HG02970 (cell line): ENCODE measurements around the gene RER1.

Experiments used
- ATAC-seq: cut with Tn5 transposase; IDR thresholded peaks from one replicate; pipeline ENCODE4 v1.9.1; 2021; ENCODE audit warnings: mild to moderate bottlenecking, moderate library complexity, moderate number of reproducible peaks; ENCODE audit not compliant: unreplicated experiment, low FRiP score

Gene RER1

DNA sequence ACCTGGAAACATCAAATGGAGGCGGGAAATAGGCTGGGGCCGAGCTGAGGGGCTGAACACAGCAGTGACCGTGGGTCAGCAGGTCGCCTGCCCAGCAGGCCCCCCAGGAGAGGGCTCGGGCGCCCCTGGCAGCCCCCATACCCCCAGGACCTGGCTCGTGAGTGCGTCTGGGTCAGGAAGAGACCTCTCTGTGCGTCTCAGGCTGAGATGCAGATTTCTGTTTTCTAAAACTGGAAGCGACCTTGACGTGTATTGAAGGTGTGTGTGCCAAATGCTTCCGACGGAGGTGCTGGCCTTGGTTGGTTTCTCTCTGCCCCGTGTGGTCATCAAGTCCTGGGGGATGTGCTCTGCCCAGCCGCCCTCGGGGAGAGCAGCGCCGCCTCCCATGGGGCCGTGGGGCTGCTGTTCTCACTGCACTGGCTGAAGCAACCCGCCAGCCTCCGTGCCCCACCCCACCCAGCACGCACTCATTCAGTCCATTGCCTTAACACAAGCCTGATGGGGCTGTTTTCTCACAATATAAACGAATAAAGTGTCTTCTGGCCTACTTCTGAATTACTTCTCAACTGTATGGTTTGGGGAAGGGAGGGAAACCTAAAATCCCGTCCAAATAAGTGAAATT is 13.4 kb downstream of the RER1 start:
- ATAC-seq = no peak

DNA sequence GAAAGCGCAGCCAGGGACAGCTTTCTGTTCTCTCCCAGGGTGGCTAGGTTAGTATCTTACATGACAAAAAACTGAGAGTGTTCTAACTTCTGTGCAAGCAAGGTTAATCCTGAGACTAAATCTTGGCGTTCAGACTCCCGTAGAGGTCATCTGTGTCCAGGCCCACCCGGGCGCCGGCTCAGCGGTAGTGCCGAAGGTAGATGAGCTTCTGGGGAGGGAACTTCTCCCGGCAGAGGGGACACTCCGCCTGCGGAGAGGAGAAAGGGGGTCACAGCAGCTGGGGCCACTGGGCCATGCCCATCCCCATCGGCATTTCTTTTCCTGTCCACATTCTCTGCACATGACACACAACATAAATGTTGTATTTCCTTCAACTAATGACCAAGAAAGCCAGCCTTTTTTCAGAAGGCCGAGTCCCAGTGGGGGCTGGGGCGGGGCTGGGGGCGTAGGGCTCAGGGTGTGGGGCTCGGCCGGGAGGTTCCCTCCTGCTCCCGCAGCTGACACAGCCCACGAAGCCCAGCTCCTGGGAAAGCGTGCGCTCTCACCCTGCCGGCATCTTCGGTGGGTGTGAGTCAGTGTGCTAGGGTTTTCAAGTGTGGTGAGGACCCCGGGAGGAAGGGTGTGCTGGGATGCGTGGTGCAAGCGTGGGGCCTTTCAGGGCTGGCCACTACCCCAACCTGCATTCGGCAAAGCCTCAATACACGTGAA is 14.1 kb downstream of the RER1 start:
- ATAC-seq = no peak

DNA sequence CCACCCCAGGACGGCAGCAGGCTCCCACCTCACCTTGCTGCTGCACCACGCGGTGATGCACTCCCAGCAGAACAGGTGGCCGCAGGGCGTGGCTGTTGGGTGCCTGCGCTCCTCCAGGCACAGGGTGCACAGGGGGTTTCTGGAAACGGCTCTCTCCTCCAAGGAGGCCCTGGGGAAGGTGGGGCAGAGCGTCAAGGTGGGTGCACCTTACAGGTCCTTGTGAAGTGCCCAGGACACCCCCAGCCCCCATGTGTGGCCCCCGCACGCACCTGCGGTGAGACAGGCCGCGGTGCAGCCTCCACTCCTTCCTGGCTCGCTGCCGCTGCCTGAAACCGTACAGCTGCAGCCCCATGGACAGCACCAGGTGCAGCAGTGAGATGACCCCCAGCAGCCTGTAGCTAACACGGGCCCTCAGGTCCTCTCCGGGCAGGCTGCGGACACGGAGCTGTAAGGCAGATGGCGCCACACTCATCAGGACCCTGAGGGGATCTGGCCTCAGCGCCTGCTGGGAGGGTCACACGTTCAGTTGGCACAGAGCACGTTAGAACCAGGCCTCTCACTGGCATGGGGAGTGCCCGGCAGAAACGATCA is 14.9 kb downstream of the RER1 start:
- no peak for ATAC-seq

DNA sequence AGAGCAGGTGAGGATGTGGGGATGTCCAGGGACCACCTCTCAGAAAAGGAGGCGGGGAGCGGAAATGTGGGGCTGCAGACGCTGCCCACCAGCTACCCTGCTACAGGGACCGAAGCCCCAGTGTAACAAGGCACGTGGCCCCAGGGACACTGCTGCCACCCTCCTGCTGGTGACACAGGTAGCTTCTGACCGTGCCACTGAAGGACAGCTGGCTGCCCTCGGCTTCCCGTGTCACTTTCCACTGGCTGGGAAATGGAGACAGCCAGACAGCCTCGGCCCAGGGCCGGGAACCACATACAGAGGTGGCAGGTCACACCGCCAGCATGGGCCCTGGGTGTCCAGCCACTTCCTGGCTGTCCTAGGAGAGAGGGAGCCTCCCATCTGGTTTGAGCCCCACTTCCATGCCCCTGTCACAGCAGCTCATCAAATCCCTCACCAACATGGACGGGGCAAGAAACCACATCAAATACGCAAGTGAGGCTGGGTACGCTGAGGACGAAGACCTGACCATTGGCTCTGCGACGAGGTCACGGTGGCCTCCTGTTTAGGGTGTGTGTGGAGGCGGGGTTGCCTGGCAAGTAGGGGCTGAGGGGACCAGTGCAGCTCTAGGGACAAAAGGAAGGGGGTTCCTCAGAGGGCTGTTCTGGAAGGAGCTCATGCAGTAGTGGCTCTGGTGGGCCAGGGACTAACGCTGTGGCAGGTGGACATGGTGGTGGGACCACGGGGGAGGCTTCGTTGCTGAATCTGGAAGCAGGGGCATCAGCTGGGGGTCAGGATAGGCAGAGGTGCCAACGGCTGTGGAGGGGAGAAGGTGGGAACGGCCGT is 15.7 kb downstream of the RER1 start:
- no peak for ATAC-seq

DNA sequence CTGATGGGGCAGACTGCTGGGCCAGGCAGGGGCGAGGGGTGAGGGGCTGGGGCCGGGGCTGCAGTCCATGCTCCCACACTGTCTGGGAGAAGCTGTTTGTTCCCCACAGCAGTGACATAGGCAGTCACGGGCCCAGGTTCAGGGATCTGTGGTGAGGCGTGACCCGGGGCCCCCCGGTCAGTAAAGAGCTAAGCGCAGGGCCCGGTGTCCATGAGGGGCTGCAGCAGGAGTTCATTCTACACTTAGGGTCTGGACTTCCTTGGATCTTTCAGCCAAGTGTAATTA is 16.3 kb downstream of the RER1 start:
- ATAC-seq = no peak

DNA sequence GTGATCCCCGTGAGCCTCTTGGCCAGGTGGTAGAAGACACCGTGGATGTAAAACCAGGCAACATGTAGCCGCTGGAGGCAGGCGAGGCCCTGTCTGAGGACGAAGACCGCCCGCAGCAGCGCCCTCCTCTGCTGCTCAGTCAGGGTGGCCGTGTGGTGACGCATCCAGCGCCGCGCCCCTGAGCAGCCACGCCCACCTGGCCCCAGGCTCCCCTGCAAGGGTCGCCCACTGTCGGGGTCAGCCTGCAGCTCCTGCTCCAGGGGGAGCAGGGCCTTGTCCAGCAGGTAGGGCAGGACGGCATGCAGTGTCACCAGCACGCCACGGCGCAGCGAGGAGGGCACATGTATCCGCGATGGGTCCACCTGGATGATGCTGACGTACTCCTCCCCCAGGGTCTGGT is 16.8 kb downstream of the RER1 start:
- ATAC-seq = no peak

DNA sequence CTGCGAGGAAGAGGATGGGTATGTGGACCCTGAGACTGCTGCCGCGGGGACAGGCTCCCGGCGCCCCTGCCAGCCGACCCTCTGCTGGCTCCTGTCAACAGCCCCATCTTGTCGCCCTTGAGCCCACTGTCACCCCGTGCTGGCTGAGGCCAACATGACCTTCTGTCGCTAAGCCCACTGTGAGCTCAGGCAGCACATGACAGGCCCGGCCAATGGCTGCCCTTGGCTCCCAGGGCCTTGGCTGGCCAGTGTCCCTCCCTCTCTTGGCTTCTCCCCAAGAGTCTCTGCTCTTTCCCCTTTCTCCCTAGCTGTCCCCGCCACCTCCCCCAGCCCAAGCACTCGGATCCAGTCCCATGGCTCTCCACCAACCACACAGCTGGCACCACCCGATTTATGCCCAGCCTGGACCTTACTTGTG is 17.2 kb downstream of the RER1 start:
- ATAC-seq = no peak

DNA sequence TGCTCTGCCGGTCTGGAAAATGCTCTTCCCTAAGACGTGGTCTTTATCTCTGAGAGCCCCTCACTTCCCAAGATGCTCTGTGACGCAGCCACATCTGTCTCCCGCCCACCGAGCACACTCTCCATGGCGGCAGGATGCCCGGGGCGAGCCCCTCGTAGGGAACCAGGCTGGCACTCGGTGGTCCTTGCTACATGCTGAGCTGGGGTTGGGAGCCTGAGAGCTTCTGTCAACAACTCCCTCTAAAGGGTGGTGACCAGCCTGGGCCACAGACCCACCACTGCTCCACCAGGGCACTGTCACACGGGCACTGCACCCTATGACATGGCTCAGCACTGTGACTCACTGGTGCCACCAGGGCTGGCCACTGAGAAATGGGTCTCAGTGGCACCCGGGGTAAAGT is 18.1 kb downstream of the RER1 start:
- no peak for ATAC-seq

DNA sequence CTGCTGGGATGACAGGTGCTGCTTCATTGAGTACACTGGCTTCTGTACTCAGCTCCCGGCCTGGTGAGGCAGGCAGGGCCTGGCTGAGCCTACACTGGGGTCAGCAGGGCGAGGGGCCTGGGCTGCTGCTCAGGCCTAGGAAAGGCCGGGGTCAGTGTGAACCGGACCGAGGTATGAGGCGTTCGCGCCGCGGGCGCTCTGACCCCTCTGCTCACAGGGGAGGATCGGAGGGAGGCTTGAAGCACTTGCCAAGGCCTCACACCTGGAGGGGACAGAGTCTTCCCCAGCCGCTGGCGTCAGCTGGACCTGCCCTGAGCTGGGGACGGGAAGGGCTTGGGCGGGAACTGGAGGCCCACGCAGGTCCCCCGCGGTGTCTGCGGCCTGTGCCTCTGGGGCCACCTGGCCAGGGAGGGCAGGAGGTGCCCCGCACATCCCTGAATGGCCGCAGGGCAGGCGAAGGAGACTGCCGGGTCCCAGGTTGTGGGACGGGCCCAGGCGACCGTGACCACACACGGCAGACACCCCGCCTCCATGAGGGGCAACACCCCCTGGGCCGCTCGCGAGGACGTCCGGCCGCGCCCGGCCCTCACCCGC is 20.3 kb downstream of the RER1 start:
- peak; percentile 24 for ATAC-seq

DNA sequence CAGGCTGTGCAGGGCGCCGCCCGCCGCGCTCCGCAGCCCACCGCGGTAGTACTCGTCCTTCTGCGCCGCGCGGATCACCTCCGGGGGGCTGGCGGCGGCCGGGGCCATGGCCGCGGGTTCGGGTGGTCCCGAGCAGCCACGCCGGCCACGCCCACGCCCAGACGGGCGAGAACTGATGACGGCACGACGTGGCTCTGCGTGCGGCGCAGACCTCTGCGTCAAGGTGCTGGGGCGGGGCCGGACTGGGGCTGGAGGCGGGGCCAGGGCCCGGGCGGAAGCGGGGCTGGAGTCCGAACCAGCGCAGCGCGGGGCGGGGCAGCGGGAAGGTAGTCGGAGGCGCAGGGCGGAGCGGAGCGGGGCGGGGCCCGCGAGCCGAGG is 20.7 kb downstream of the RER1 start, which contains the start of gene PEX10:
PEX10 (minus strand) TSS at position 170 of the 378 bp plus-strand sequence; CDS start at position 108, 62 bp downstream.
- ATAC-seq = peak; percentile 85

DNA sequence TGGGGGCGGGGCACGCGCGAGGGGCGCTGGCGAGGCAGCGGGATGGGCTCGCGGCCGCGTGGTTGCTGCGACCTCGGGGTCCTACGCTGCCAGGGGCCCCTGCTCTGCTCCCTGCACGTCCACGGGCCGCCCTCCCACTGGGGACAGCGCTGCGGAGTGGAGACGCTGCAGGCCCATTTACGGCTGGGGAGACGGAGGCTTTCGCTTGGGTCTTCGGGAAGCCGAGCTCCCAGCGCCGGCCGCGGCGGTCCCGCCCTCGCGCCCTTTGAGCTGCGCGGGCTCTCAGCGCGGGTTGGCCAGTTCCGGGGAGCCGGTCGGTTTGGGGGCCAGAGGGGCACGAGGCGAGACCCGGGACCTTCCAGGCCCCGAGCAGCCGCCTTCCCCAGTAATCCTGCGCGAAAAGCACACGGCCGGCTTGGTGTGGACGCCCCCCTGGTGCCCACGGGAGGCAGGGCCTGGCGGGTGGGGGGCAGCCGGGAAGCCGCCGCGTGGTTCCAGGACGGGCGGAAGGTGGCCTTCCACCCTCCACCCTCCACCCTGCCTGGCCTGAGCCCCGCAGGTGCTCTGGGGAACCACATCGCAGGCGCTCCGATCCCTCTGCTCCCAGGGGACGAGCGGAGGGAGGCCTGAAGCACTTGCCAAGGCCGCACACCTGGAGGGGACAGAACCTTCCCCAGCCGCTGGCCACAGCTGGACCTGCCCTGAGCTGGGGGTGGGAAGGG is 21.3 kb downstream of the RER1 start:
- ATAC-seq = peak; percentile 16

DNA sequence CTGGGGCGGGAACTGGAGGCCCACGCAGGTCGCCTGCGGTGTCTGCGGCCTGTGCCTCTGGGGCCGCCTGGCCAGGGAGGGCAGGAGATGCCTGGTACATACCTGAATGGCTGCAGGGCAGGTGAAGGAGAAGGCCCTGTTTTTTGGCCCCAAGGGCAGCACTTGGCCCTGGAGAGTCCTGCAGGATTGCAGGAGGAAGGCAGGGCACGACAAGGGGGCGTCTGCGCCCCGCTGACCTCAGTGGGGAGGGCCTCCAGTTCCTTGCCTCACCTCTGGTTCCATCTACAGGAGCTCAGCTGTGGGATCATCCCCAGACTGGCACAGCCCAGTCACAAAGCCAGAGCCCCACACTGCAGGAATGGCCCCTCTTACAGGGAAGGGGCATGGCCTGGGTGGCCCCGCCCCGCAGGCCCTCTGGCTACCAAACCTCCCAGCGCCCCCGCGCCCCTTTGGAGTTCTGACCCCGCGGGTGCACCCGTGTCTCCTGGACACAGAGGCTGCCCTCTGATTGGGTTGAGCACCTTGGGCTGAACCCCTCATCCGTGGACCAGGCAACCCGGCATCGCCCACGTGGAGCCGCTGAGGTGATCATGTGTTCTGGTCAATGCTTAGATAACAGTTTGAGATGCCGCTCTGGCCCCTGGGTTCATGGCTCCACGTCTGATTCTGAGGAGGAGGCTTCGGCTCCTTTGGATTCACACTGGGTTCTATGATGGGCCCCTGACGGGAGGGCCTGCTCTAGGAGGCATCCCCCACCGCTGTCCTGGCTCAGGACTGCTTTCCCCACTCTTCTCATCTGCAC is 22.1 kb downstream of the RER1 start:
- ATAC-seq = no peak

DNA sequence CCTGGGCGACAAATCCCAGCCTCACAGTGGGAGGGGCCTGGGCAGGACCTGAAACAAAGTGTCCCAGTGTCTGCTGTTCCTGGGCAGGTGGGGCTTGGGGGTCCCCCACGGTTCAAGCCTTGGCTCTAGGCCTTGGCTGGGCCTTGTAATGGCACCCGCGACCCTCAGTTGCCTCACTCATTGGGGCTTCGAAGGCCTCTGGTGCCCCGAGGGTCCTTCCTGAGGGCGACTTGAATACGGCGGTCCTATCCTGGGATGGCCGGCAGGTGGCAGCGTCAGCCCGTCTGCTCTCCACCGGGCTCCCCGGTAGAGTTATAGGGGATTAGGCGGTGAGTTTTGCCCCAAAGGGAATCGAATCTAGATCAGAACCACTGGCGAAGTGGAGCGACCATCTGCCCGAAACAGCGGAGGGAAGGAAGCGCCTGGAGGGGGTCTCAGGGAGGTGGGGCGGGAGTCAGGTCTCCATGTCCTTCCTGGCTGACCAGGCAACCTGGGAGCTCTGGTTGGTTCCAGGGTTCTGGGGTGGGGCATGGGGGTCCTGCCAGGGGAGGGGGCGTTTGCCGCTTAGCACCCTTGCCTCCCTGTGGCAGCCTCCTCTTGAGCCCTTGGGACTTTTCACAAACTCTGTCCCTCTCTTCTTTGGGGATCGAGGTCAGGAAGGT is 22.8 kb downstream of the RER1 start:
- ATAC-seq = no peak

DNA sequence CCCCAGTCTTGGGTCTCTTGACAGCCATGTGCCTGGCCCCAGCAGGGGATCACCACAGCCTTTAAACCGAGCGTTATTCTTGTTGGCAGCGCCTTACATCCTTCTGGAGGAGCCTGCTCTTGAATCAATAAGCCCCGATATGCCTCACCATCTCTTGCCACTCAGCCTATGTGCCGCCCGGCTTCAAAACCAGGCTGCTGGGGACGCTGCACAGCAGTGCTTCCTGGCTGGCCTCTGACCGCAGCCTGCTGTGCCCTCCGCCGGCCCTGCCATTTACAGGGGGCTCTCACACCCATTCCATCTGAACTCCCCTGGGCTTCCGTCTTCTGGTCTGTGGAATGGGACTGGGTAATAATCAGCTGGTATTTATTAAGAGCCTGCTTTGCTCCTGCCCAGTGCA is 23.7 kb downstream of the RER1 start:
- ATAC-seq = no peak

DNA sequence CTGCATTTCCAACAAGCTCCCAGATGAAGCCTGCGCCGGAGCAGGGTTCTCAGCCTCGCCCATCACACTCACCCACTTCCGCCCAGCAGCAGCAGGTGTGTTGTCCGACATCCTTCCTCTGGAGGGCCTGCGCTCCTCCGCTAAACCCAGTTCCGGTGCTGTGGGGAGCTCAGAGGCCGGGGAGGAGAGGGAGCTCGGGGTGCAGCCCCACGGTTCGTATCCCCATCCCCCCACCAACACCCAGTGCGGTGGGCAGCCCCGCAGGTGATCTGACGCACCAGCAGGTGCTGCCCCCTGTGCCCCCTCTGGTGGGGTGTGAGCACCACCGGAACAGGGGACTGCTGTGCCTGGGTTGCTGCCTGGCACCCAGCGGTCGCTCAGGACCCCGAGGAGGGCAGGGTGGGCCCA is 24.2 kb downstream of the RER1 start:
- no peak for ATAC-seq

DNA sequence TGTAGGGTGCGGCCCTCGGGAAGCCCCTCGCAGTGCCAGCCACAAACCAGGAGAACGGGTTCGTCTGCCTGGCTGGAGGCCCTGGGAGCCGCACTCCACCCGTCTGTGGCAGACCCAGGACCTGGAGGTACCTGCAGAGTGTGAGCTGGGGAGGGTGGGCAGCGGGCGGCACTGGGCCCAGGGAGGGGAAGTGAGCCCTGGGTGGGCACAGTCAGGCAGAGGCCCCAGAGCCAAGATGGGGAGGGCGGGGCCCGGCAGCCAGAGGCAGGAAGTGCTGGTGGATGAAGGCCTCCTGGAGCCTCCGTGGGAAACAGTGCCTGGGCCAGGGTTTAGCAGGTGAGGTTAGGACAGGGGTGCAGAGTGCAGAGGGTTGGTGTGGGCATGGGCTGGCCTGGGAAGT is 24.8 kb downstream of the RER1 start:
- ATAC-seq = no peak

DNA sequence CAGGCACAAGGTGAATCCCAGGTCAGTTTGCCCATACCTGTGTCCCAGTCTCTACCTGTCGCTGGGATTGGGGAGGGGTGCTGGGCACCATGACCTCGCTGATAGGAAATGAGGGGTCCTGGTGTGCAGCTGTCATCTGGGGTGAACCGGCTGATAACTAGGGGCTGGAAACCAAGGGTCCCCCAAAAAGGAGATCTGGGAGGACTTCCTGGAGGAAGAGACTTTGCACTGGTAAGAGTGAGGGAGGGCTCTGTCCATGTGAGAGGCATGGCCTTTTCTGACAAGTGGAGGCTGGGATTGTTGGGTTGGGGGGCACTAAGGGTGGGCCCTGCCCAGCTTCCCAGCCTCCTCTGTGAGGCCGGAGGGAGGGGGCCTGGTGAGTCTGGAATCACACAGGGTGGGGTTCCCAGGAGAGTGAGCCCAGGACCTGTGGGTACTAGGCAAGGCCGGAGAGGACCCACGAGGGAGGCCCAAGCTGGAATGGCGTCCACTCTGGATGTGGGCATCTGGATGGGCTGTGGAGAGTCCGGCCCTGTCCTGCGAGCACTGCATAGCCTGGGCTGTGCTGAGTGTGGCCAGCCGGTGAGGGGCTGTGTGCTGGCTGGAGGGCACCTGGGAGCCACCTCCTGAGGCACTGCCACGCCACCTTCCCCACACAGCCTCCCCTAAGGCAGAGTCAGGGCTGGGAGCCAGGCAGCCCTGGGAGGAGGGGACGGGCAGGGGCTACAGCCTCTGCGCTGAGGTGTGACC is 25.6 kb downstream of the RER1 start:
- ATAC-seq = no peak

DNA sequence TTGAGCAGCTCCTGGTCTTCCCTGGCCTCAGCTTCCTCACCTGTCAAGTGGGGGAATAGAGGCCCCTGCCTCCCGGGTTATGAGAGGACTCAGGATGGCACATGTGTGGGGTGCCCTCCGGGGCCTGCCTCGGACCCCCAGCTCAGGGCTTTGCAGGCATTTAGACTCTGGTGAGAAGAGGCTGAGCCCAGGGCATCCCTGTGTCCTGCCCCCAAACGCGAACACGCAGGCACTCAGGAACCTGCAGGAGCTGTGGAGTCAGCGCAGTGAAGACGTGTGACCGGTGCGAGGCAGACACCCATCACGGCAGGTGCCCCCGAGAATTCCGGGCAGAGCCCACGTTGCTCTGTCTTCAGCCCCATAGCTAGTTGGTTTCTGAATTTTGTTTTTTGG is 26.2 kb downstream of the RER1 start:
- no peak for ATAC-seq
